GM21737 (cell line): ENCODE results near the gene ADAM8.

Source experiments
- ATAC-seq: cut with Tn5 transposase; IDR thresholded peaks from one replicate; pipeline ENCODE4 v1.9.1; 2021; ENCODE audit warnings: mild to moderate bottlenecking, moderate library complexity; ENCODE audit not compliant: unreplicated experiment

The ADAM8 gene

DNA sequence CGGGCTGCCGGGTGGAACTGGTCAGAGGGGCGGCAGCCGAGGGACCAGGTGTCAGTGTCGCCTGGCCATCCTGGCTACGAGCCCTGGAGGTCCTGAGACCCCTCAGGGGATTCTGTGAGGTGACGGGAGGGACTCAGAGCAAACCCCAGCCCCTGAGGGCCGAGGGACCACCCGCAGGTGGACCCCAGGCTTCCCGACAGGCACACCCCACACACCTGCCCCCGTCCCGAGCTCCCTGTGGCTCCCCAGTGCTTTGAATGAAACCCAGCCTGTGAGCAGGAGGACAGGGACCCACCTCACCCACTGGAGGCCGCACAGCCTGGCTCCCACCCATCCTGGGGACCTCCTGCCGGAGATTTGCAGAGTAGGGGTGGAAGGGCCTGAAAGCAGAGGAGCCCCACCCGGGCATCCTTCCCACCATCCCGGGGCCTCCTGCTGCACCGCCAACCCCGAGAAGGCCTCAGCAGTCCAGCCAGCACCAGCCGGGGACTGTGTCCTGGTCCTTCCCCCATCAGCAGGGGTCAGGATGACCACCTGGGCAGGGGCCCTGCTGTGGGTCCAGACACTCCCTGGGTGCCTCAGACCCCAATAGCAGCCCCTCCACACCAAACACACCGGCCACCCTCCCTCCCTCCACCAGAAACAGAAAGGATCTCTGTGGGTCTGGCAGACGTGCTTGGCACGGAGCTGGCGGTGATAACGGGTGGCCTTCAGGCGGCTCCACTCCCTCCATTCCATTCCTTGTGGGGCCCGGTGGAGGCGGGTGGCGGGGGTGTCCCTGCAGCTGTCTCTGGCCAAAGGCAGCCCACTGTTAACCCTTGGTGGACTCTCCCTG lies 25.1 kb downstream of the ADAM8 start:
- ATAC-seq, result no peak

DNA sequence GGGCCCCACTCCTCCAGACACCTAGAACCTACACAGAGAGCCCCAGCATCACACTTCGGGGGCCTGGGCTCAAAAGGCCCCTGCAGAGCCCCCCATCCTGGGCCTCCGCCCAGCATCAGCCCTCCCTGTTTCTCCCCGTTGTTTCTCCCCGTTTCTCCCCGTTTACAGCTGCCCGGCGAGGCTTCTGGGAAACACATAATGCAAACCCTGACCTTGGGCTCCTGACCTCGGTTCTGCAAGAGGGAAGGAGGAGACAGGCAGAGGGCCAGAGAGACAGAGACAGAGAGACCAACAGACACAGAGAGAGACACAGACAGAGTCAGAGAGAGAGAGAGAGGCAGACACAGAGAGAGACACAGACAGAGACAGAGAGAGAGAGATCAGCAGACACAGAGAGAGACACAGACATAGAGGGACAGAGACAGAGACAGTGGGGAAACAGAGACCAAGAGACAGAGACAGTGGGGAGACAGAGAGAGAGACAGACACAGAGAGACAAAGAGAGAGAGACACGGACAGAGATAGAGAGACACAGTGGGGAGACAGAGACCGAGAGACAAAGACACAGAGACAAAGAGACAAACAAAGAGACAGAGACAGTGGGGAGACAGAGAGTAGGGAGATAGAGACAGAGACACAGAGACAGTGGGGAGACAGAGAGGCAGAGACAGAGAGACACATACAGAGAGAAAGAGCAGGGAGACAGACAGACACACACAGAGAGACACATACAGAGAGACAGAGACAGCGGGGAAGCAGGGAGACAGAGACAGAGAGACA lies 26.5 kb downstream of the ADAM8 start:
- ATAC-seq, result no peak

DNA sequence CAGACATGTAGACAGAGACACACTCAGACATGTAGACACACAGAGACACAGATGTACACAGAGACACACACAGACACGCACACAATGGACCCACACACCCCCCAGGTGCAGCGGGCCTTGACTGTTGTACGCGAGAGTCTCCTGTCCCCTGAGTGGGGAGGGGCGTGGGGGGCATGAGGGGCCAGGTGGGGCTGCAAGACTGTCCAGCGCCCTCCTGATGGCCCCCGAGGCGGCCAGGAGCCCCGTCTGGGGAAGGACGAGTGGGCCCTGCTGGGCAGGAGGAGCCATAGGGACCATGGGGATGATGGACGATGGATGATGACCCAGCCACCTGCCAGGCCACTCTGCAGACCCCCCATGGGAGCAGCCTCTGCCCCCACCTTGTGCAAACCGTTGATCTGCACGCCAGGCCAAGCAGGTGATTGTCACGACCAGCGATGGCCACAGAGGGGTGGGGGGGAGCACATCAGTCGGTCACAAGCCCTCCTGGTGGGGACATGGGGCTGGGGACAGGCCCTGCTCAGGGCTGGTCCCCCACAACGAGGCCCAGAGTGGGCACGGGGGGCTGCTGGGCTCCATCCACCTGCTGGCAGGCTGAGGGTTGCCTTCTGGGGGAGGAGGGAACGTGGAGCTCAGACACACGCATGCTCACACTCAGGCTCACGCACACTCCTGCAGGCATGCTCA lies 27.4 kb downstream of the ADAM8 start:
- no peak for ATAC-seq

DNA sequence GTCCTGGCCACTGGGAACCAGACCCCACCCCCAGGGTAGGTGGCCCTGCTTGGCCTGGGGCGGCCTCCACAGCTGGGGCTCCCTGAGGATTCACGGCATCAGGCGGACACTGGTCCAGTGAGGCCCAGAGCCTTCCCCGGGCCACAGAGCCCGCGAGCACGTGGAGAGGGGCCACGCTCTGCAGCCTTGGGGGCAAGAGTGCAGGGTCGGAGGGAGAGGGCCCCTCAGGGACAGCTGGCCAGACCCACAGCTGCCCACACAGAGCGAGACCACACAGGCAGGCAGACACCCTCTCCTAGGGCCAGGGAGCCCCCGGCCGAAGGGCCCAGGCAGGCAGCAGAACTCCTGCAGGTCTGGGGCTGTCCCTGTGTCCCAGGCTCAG lies 28.3 kb downstream of the ADAM8 start:
- no peak for ATAC-seq

DNA sequence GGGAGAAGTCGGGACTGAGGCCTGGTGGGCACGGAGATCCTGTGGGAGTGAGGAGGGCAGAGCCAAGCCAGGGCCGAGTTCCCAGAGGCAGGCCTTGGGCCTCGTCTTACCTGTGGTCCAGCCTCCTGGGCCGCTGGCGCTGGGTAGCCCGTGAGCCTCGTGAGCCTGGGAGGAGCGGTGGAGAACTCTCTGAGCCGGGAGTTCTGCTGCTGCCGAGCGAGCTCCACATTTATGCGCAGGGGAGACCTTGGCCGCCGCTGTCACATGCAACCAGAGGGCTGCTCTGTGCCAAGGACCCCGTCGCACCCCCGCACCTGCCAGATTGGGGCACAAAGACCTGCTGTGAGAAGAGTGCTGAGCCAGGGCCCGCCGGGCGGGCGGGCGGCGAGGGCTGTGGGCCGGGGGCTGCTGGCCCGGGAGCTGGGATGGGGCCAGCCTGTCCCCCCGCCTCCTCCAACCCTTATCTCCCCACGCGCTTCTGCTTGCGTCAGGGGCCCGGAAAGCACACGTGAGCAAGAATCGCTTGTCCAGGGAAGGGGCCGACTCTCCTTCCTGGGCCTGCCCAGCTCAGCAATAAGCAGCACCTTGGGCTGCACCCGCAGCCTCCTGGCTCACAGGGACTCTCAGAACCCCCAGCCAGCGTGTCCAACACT lies 28.9 kb downstream of the ADAM8 start:
- no peak for ATAC-seq

DNA sequence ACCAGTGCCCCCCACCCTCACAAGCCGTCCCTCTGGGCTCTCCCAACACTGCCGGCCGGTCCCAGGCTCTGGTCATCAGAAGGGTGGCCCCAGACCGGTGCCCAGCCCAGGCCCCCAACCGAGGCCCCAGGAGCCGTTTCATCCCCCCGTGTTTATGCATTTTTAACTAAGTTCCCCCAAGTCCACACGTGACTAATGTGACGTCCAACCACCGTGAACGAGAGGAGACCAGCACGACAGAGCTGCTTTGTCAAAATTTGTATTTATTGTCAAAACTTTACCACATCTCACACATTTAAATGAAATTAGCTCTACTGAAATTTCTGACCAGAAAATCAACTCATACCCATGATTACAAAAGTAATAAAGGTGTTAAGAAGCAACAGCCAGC lies 30.4 kb downstream of the ADAM8 start:
- no peak for ATAC-seq

DNA sequence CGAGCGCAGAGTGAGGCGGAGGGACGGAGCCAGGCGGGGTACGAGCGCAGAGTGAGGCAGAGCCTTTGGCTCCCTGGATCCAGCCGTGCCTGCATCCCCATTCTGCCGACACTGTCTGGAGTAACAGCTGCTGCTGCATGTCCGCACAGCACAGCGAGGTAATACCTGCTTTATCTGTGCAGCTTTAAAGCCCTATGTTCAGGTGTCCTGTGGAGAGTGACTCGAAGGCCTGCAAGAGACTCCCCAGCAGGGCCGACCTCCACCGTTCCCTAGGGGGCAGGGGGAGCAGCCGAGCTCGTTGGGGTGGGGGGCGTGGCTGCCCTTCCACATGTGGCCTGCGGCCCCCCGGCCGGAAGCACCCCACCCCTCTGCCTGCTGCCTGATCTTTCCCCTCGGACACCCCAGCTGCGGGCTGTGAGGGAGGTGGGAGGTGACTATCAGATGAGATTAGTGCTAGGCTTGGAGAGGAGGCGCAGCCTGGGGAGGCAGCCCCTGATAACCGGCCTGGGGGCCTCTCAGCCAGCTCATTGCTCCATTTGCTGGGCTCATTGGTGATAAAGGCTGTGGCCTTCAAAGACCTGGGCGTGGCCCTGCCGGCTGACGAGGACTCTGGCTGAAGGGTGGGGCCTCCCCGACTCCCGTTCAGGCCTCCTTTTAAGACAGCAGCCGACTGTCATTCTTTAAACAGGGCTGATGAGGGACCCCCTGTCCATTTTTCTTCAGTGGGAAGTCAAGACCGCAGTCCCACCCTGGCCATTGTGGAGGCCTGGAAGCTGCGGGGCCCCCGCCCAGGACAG lies 31.0 kb downstream of the ADAM8 start:
- ATAC-seq, result no peak

DNA sequence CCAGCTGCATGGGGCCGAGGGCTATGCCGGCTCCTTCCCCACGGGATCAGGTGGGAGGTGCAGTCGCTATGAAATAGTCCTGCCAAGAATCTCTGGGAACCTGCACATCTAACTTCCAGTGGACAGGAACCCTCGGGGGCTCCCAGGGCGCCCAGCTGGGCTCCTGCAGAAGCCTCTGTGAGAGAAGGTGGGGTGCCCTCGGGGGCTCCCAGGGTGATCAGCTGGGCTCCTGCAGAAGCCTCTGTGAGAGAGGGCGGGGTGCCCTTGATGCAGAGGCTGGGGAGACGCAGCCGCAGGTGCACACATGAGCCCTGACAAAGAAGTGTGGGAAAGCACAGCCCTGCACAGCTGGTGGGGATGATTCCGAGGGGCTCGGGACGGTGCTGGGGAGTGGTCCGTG lies 33.1 kb downstream of the ADAM8 start:
- ATAC-seq, result no peak

DNA sequence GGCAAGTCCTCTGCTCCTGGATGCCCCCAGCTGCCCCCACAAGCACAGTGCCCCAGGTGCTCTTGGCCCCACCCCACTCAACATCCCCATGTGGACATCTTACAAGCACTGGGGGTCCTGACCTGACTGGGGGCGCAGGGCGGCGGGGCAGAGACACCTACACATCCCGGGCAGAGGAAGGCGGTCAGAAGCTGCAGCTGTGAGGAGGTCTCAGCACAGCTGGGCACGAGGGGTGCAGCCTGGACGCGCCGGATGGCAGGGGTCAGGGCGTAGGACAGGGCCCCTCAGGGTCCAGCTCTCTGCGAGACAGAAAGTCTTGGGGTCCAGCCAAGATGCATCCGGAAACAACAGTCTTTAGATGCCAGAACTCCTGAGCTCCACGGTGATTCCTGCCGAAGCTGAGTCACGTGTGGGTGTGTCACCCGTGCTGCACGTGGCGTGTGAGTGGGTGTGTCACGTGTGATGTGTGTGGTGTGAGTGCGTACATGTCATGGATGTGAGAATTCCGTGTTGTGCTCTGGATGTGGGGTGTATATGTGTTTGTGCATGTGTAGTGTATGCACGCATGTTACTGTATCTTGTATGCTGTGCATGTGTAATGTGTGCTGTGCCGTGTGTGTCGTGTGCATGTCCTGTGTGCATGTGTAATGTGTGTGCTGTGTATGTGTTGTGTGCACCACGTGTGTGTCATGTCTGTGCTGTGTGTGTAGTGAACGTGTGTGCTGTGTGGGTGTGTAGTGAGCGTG lies 33.9 kb downstream of the ADAM8 start:
- ATAC-seq, result no peak

DNA sequence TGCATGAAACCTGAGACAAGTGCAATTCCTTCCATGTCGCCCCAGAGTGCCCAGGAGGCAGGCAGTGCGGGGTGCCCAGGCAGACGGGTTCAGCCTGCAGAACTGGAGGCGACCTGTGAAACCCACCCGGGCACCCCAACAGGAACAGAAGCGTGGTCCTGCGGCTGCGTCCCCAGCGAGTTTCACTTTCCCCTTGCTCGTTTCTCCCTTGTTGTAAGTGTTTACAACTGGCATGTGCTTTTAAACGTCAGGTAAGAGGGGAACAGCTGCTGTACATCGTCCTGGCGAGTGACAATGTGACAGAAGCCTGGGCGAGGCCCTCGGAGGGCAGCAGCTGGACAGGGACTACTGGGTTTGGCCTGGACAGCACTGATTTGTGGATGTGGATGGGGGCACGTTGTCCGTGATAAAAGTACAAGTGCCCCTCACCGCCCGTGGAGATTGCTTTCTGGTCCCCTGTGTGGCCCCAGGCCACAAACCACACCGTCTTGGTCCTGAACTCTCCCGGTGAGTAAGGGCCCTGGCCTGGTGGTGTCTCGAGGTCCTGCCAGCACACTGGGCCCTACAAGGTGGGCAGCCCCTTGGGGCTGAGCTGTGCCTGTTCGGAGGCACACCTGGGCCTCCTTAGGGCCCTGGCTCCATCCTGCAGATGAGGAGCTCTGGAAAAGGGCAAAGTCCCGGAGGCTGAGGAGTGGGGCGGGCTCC lies 35.0 kb downstream of the ADAM8 start:
- ATAC-seq, result no peak

DNA sequence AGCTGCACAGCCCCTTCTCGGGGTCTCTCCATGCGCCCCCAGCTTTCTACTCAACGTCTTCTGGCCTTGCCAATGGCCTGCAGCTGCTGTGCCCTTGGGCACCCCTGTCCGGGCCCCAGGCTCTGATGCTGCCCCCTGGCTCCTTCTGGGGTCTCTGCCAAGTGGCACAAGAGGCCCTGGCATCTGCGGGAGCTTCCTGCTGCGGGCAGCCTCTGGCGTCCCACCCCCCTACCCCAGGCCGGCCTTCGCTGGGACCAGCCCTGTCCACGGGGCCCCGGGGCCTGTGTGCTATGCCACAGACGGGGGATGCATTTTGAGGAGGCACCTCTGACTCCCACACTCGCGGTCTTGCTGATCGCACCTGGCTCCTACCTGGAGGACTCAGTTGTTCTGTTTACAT lies 36.7 kb downstream of the ADAM8 start:
- no peak for ATAC-seq

DNA sequence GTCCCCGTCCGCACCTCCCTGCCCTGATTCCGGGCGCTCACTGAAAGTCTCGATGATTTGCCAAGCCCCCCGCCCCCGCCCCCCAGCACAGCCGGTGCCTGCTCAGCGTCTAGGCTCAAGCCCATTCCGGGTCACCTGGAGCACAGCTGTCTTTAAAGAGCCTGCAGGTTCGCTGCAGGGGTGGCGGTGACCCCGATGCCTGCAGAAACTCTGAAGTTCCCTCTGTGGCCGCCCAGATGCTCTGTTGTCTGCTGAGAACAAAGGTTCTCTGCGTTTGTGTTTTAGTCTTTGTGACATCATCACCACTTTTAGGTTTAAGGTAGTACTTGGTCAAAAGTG lies 38.2 kb downstream of the ADAM8 start:
- ATAC-seq, result no peak

DNA sequence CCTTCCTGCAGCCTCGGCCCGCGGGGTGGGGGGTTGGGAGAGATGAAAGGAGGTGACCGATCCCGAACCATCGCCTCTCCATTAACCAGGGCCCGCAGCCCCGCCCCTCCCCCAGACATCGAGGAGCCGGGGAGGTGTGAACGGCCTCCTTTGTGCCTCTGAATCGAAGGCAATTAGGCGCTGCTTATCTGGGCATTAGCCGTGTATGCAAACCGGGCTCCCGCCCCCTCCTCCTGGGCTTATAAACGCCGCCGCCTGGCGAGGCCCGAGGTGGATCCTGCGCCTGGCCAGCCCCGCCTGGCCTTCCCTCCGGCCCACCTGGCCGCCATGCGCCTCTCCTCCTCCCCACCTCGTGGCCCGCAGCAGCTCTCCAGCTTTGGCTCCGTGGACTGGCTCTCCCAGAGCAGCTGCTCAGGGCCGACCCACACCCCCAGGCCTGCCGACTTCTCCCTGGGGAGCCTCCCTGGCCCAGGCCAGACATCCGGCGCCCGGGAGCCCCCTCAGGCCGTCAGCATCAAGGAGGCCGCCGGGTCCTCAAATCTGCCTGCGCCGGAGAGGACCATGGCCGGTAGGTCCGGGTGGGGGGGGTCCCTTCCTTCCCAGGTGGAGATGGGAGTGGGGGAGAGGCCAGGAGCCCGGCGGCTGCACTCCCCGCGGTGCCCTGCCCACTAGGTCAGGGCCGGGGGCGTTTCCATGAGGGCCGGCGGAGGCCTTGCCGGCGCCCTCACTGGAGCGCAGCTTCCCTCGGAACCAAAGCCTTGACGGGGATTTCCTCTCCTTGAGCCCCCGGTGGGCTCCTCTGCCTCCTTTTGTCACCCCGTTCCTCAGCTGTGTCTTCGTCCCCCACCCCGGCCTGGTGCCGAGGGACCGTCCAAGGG lies 38.8 kb downstream of the ADAM8 start, which contains the start of gene VENTX:
VENTX (plus strand) TSS at position 268 of the 878 bp plus-strand sequence; CDS start at position 328, 60 bp downstream.
- ATAC-seq, result no peak

DNA sequence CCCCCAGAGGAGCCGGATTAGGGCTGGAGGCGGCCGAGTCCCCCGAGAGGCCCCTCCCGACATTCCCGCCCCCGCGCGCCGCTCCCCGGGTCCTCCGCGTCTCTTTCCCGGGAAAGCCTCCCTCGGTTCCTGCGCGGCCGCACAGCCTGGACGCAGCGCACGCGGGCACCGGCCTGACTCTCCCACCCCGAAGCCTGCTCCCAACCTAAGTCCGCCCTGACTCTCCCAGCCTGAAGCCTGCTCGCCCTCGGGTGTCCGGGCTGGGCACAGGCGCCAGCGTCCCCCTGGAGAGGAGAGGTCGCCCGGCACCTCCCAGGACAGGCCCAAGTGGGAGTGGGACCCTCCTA lies 39.5 kb downstream of the ADAM8 start:
- ATAC-seq, result no peak

DNA sequence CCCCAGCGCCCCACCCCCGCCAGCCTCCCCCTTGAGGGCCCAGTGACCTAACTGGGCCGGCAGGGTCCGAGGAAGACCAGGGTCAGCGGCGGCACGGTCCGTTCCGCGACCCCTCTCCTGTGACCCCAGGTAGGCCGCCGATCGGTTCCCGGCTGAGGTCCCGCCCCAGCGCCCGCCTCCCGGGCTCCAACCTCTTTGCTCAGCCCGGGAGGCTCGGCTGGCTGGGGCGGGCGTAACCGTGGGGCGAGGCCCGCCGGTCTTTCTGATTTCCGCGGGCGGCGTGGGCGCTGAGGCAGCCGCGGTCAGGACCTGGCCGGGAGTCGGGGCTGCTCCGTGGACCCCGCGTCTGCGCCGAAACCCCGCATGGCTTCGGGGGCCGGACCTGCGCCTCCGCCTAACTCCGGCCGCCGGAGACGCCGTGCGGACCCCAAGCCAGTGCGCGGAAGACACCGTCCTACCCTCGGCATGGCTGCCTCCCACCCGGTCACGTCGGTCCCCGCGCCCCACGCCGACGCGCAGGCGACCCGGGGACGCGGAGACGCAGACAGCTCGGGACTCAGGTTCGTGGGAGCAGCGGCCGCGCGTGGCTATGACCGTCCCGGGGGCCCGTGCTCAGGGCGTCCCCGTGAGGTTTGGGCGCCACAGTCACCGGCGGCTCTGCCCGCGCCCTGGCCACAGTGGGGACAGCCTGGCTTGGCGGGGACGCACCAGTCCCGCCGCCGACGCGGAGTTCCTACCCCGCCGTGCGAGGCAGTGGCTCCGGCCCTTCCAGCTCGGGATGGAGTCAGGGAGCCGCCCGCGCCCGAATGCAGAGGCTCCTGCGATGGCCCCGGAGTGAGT lies 40.0 kb downstream of the ADAM8 start:
- ATAC-seq, result no peak

DNA sequence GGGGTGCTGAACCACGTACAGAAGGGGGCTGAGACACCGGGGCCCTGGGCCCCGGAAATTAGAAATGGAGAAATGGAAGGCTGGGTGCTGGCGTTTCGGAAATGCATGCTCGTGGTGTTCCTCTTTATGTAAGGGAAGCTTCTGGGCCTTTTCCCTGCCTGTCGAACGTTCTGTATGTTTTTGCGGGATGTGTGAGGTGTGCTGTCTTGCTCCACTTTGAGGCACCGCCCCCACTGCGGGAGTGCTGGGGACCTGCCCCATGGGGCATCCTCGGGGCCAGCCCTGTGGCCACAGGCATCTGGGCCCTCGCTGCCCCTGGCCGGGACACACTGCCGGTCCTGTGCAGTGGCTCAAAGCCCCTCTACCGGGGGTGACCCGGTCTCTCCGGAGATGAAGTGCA lies 40.7 kb downstream of the ADAM8 start:
- ATAC-seq, result no peak

DNA sequence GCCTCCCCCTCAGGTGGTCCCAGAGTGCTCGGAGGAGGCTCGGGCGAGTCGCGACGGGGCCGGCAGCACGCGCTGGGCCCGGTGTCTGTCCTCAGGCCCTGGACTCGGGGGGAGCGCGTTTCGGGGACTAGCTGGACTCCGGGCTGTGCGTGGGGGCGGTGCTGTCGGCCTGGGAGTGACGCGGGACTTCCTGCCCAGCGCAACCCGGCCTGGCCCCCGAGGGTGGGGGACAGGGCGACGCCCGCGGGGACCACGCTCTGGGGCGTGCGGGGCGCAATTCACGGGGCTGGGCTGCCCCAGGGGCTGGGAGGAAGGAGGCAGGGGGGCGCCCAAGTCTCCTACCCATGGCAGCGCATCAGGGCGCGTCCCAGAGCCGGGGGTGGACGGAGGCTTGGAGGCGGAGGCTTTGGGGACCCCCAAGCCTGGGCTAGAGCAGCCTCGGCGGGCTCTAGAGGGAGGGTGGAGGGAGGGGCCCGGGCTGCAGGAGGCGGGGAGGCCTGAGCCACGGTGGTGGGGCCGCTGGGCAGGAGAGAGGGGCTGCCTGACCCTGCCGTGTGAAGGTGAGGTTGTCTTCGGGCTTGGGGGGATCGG lies 41.3 kb downstream of the ADAM8 start:
- ATAC-seq, result no peak
